Psoas muscle (tissue), 8 donors: ENCODE measurements around the gene TSPAN5. TPM values are rescaled to one million over a fixed set of nuclear protein-coding genes. Genes with fewer than 3 reads are reported as not detected.

Source experiments
- ATAC-seq, 4 donors: fragments of 200-7000 bp; cut with Tn5 transposase; one replicate each; pipeline ENCODE4 v1.9.1; 2020; ENCODE audit warnings: moderate library complexity in 3 of 4, mild to moderate bottlenecking in 2 of 4
- DNase-seq, 2 donors: peaks; one replicate each; pipeline ENCODE4 v3.0.0-alpha.2; 2020
- H3K27ac ChIP-seq: fragments of 200-600 bp; one replicate; pipeline ENCODE4 v1.8.0; 2022
- H3K27me3 ChIP-seq, 3 donors: fragments of 200-600 bp in 1 of 3; one replicate each; pipeline versions ENCODE4 v1.6.1 to v1.8.0; 2013 to 2022; ENCODE audit warnings: low read length in 2 of 3, mild to moderate bottlenecking in 2 of 3, moderate library complexity in 1 of 3; ENCODE audit not compliant: insufficient read depth in 3 of 3
- H3K36me3 ChIP-seq, 2 donors: fragments of 200-600 bp in 1 of 2; one replicate each; pipeline versions ENCODE4 v1.6.1 to v1.8.0; 2013 to 2022; ENCODE audit warnings: low read depth in 1 of 2, mild to moderate bottlenecking in 1 of 2, moderate library complexity in 1 of 2; ENCODE audit not compliant: insufficient read depth in 1 of 2
- H3K4me1 ChIP-seq: fragments of 200-600 bp; one replicate; pipeline ENCODE4 v1.8.0; 2022
- H3K4me3 ChIP-seq: fragments of 200-600 bp; one replicate; pipeline ENCODE4 v1.8.0; 2022; ENCODE audit warnings: mild to moderate bottlenecking
- H3K9me3 ChIP-seq: fragments of 200-600 bp; one replicate; pipeline ENCODE4 v1.8.0; 2022
- WGBS, 3 donors: extraction: QIAGEN DNeasy Blood & Tissue Kit; methylation state at CpG; one replicate each; pipeline versions ENCODE4 v1.1.6 to v1.1.7; 2013; 5-methylcytosine and 5-hydroxymethylcytosine counted together
- intact Hi-C, 2 donors: fragments of 100-400 bp; cut with DNase I; formaldehyde crosslinking; loops; one replicate each; pipeline versions ENCODE4 v1.11.0 to v1.14.2; 2022
- polyA plus RNA-seq, 3 donors: library from polyadenylated mRNA; stranded (reverse); fragments of 200-250 nt; gene quantifications; one replicate each; pipeline ENCODE4 v1.2.3, GENCODE V29; 2013
- total RNA-seq, 4 donors: library from RNA; stranded (reverse); fragmentation: NEBNext Ultra II Directional in 2 of 4; extraction: Animal tissue kit (Norgen Biotek cat#: 25700) in 2 of 4; gene quantifications; one replicate each; pipeline versions ENCODE4 v1.2.1 to v1.2.4, GENCODE V29; 2021 to 2023
- TF ChIP-seq, protein P1 (sequence below): fragments of 200-600 bp; IDR thresholded peaks from one replicate; pipeline ENCODE4 v1.8.0; 2022; ENCODE audit warnings: antibody characterized with exemption
- donor health status: healthy with polysubstance abuse.
- donor health status: DM: no; HTN: no; CAD: no; lungs with moderate emphysema.
- donor health status: Bipolar disorder and iron deficiency.
- donor health status: healthy.
- donor health status: DM: yes; HTN: yes; CAD: no.
- donor health status: DM: no; HTN: no; CAD: no.
- donor health status: DM: no; HTN: no; CAD: no.
- donor health status: DM: yes; HTN: yes; CAD: no.

Gene TSPAN5
- total and polyA plus RNA-seq, 7 donors = 0.63 to 7.3 (median 3.8) TPM

DNA sequence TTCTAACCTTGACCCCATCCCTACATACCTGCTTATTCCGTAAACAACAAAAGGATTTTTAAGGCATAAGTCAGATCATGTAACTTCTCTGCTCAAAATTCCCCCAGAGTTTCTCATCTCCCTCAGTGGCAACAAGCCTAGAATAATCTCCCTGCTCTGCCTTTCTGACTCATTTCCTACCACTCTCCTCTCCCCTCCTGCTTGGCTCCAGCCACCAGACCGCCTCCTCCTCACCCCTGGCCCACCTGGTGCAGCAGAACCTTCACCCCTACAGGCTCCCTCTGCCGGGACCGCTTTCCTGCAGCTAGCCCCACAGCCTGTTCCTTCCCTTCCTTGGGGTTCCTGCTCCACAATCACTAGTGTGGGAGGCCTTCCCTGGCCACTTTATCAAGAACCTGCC lies 32.1 kb downstream of the TSPAN5 start:
- no peak for ATAC-seq
- no peak overlapping the region for H3K4me3 ChIP-seq

DNA sequence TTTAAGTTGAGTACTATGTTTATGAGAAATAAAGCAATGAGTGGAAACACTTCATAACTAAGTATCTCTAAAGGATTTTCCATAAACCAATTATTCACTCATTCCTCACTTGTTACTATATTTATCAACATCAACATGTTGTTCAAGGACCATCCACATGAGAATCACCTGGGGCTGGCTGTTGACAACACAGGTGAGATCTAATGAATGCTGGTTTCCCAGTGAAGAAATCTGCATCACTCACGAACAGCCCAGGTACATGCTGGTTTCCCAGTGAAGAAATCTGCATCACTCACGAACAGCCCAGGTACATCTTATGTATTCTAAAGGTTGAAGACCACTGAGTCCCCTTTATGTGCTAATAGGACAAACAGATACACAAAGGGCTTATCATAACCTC lies 32.5 kb downstream of the TSPAN5 start:
- Histone ChIP-seq H3K9me3 (no peaks in the 10 kb centered on the region), H3K27me3 (no peaks in the 10 kb centered on the region), H3K4me1 (no peaks in the 10 kb centered on the region), H3K4me3 (no peak overlapping the region), H3K36me3 (no peaks in the 10 kb centered on the region), H3K27ac (no peak overlapping the region)
- DNase-seq = no peak
- intact Hi-C loops = no loop called here
- 92 to 93% (median 92%) methylated on average over 2 of the region's 2 CpGs for WGBS, 3 donors
- TF ChIP-seq, protein P1, sequence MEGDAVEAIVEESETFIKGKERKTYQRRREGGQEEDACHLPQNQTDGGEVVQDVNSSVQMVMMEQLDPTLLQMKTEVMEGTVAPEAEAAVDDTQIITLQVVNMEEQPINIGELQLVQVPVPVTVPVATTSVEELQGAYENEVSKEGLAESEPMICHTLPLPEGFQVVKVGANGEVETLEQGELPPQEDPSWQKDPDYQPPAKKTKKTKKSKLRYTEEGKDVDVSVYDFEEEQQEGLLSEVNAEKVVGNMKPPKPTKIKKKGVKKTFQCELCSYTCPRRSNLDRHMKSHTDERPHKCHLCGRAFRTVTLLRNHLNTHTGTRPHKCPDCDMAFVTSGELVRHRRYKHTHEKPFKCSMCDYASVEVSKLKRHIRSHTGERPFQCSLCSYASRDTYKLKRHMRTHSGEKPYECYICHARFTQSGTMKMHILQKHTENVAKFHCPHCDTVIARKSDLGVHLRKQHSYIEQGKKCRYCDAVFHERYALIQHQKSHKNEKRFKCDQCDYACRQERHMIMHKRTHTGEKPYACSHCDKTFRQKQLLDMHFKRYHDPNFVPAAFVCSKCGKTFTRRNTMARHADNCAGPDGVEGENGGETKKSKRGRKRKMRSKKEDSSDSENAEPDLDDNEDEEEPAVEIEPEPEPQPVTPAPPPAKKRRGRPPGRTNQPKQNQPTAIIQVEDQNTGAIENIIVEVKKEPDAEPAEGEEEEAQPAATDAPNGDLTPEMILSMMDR = no peak
- no peak for ATAC-seq

More for the DNA sequence above, 32.1 kb downstream of the TSPAN5 start:
- WGBS, 3 donors = 64 to 70% (median 69%) methylated on average over 4 of the region's 4 CpGs
- no peaks in the 10 kb centered on the region for H3K4me1 ChIP-seq
- no peaks in the 10 kb centered on the region for H3K9me3 ChIP-seq
- no peaks in the 10 kb centered on the region for H3K36me3 ChIP-seq
- TF ChIP-seq, protein P1 = no peak
- no peaks in the 10 kb centered on the region for H3K27me3 ChIP-seq
- no peak overlapping the region for H3K27ac ChIP-seq
- DNase-seq = no peak
- intact Hi-C loops = no loop called here

DNA sequence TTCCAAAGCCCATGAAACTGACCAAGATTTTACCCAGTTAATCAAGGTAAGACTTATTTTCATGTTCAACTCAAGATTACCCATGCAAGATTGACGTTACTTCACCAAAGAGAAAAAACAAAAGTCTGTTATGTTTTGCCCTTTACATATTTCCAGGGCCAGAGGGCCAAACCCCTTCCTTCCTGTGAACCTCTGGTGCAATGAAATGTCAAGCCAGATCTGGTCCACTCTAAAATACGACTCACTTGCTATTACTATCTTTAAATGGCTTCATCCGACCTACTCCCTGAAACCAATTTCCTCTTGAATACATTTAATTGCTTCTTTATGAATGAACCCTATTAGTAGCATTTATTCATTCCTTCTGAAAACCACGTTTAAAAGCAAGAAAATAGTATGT lies 33.0 kb downstream of the TSPAN5 start:
- no peaks in the 10 kb centered on the region for H3K36me3 ChIP-seq
- DNase-seq = no peak
- ATAC-seq = no peak
- no peaks in the 10 kb centered on the region for H3K27me3 ChIP-seq
- no peaks in the 10 kb centered on the region for H3K9me3 ChIP-seq
- TF ChIP-seq, protein P1 = no peak
- WGBS, 3 donors = 67 to 75% (median 71%) methylated on average over 4 of the region's 4 CpGs
- no peak overlapping the region for H3K4me3 ChIP-seq
- H3K27ac ChIP-seq = no peak overlapping the region
- H3K4me1 ChIP-seq = no peaks in the 10 kb centered on the region
- intact Hi-C loops = no loop called here

DNA sequence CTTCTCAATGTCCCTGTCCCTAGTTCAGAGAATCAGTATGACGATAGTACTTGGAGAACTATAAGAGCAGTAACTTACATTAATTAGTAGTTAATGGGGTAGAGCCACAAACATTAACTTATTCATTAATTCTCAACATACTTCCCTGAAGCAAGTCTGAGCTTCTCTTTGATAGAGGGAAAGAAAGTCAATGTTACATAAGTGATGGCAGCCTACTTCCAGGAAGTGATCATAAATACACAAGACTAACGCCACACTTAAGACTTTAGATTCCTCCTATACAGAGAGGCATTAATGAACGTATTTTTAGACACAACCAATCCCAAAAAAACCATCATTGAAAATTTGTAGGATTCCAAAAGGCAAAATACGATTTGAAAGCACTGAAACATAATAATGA lies 33.8 kb downstream of the TSPAN5 start:
- no peak overlapping the region for H3K4me3 ChIP-seq
- no peak overlapping the region for H3K27ac ChIP-seq
- intact Hi-C loops = no loop called here
- DNase-seq (no peak), ATAC-seq (no peak)
- H3K36me3 ChIP-seq = no peaks in the 10 kb centered on the region
- H3K27me3 ChIP-seq = no peaks in the 10 kb centered on the region
- H3K9me3 ChIP-seq = no peaks in the 10 kb centered on the region
- WGBS, 3 donors = 78 to 96% (median 94%) methylated on average over 4 of the region's 4 CpGs
- no peaks in the 10 kb centered on the region for H3K4me1 ChIP-seq
- TF ChIP-seq, protein P1 = no peak

DNA sequence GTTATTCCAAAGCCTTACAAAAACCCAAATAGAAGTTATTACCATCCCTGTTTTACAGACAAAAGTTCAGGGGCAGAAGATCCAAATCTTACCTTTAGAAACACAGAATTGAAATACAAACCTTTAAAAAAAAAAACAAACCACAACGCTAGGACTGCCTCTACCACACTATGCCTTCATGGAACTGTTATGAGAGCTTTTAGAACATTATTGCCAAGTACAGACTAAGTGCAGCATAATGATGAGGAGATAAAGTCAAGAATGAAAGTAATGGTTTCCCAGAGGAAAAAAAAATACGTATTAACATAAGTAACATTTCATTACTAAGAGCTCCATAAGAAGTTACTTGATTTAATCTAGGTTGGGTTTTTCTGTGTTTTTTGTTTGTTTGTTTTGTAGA lies 34.3 kb downstream of the TSPAN5 start:
- Histone ChIP-seq H3K27ac (no peak overlapping the region), H3K27me3 (no peaks in the 10 kb centered on the region), H3K4me1 (no peaks in the 10 kb centered on the region), H3K9me3 (no peaks in the 10 kb centered on the region), H3K36me3 (no peaks in the 10 kb centered on the region), H3K4me3 (no peak overlapping the region)
- TF ChIP-seq, protein P1 = no peak
- ATAC-seq = no peak
- DNase-seq = no peak
- 87 to 96% (median 94%) methylated on average over 2 of the region's 2 CpGs for WGBS, 3 donors
- intact Hi-C loops = no loop called here
